ENCODE data around the gene EGFLAM.

- no peak for TF ChIP-seq CTCF (IDR thresholded peaks at IDR 0.05)
- TF ChIP-seq POLR2A (IDR thresholded peaks at IDR 0.05) = no peak
- no peak for TF ChIP-seq EP300 (IDR thresholded peaks at IDR 0.05)
Measured at GRCh38 chr5:38384396-38384795, 126.0 kb downstream of the EGFLAM start.
